Colonic mucosa (tissue), 4 donors: ENCODE measurements around the gene LMLN. TPM values are rescaled to one million over a fixed set of nuclear protein-coding genes. Genes with fewer than 3 reads are reported as not detected.

Source experiments
- DNase-seq: peaks from one replicate; pipeline ENCODE4 v3.0.0-alpha.2; 2020
- H3K27ac ChIP-seq: fragments of 200-600 bp; one replicate; pipeline ENCODE4 v1.8.0; 2021
- H3K27me3 ChIP-seq: fragments of 200-600 bp; one replicate; pipeline ENCODE4 v1.8.0; 2021
- H3K36me3 ChIP-seq: fragments of 200-600 bp; one replicate; pipeline ENCODE4 v1.8.0; 2021
- H3K4me1 ChIP-seq: fragments of 200-600 bp; one replicate; pipeline ENCODE4 v1.8.0; 2021; ENCODE audit warnings: mild to moderate bottlenecking
- H3K4me3 ChIP-seq: fragments of 200-600 bp; one replicate; pipeline ENCODE4 v1.8.0; 2021
- H3K9ac ChIP-seq, 2 donors: one replicate each; pipeline ENCODE4 v1.7.0; 2013; ENCODE audit warnings: control low read depth in 2 of 2, low read depth in 2 of 2, low read length in 2 of 2
- H3K9me3 ChIP-seq: fragments of 200-600 bp; one replicate; pipeline ENCODE4 v1.8.0; 2021
- CTCF ChIP-seq: fragments of 200-600 bp; IDR thresholded peaks from one replicate; pipeline ENCODE4 v1.8.0; 2022; ENCODE audit warnings: antibody characterized with exemption, mild to moderate bottlenecking
- intact Hi-C: fragments of 100-400 bp; cut with DNase I; formaldehyde crosslinking; loops from one replicate; pipeline ENCODE4 v1.14.1; 2022
- total RNA-seq, 2 donors: library from RNA; stranded (reverse); fragmentation: NEBNext Ultra II Directional in 1 of 2; extraction: Animal tissue kit (Norgen Biotek cat#: 25700) in 1 of 2; gene quantifications; one replicate each; pipeline ENCODE4 v1.2.1, GENCODE V29; 2021
- donor health status: healthy.
- donor health status: DM: no; HTN: no; CAD: no.
- donor health status: DM: no; HTN: no; CAD: no.

LMLN gene
- total RNA-seq, 2 donors from 2014 or later = 5.0 to 5.9 TPM

GRCh38 chr3:197950677-197951061, 9.3 kb upstream of the LMLN start:
- Histone ChIP-seq H3K9ac (peak overlapping the region; percentile 61 to 97), H3K4me1 (peaks cover 17% of the 10 kb centered on the region), H3K9me3 (no peaks in the 10 kb centered on the region), H3K36me3 (peaks cover 29% of the 10 kb centered on the region), H3K27me3 (no peaks in the 10 kb centered on the region), H3K27ac (peak overlapping the region; percentile 75), H3K4me3 (peak overlapping the region; percentile 65)
- intact Hi-C loops = no loop called here
- DNase-seq = no peak
- TF ChIP-seq CTCF = no peak

- Histone ChIP-seq H3K9me3 (no peaks in the 10 kb centered on the region), H3K9ac (peak overlapping the region in 1 of 2 donors; percentile 97), H3K36me3 (peaks cover 29% of the 10 kb centered on the region), H3K4me3 (peak overlapping the region; percentile 65), H3K4me1 (peaks cover 17% of the 10 kb centered on the region), H3K27me3 (no peaks in the 10 kb centered on the region), H3K27ac (no peak overlapping the region)
- no peak for DNase-seq
- intact Hi-C loops = no loop called here
- TF ChIP-seq CTCF = no peak
Observed at GRCh38 chr3:197951392-197951990, 8.5 kb upstream of the LMLN start.

GRCh38 chr3:197952440-197952839, 7.6 kb upstream of the LMLN start:
- intact Hi-C loops = no loop called here
- Histone ChIP-seq H3K9me3 (no peaks in the 10 kb centered on the region), H3K9ac (no peak overlapping the region), H3K27ac (no peak overlapping the region), H3K4me3 (no peak overlapping the region), H3K36me3 (peaks cover 29% of the 10 kb centered on the region), H3K27me3 (no peaks in the 10 kb centered on the region), H3K4me1 (peaks cover 17% of the 10 kb centered on the region)
- TF ChIP-seq CTCF = no peak
- no peak for DNase-seq

GRCh38 chr3:197953325-197953724, 6.7 kb upstream of the LMLN start:
- peaks cover 17% of the 10 kb centered on the region for H3K4me1 ChIP-seq
- intact Hi-C loops = no loop called here
- no peak for DNase-seq
- H3K27me3 ChIP-seq = no peaks in the 10 kb centered on the region
- H3K9ac ChIP-seq = no peak overlapping the region
- no peak overlapping the region for H3K4me3 ChIP-seq
- no peak overlapping the region for H3K27ac ChIP-seq
- no peaks in the 10 kb centered on the region for H3K9me3 ChIP-seq
- peaks cover 29% of the 10 kb centered on the region for H3K36me3 ChIP-seq
- no peak for TF ChIP-seq CTCF

GRCh38 chr3:197953881-197954280, 6.1 kb upstream of the LMLN start:
- H3K9me3 ChIP-seq = no peaks in the 10 kb centered on the region
- intact Hi-C loops = no loop called here
- H3K4me1 ChIP-seq = peaks cover 15% of the 10 kb centered on the region
- H3K27me3 ChIP-seq = no peaks in the 10 kb centered on the region
- H3K27ac ChIP-seq = no peak overlapping the region
- H3K36me3 ChIP-seq = peaks cover 29% of the 10 kb centered on the region
- TF ChIP-seq CTCF = no peak
- no peak overlapping the region for H3K4me3 ChIP-seq
- no peak overlapping the region for H3K9ac ChIP-seq
- no peak for DNase-seq
